Adrenal gland (tissue), 12 donors: ENCODE measurements around the gene NFATC3. TPM values are rescaled to one million over a fixed set of nuclear protein-coding genes. Genes with fewer than 3 reads are reported as not detected.

ENCODE experiments used
- DNase-seq, 7 donors: peaks; one replicate each; pipeline ENCODE4 v3.0.0-alpha.2; 2019 to 2020
- H3K27ac ChIP-seq, 5 donors: fragments of 200-600 bp; sonication (generic) in 4 of 5; 1 replicate in 3 of 5; 2 replicates in 2 of 5; pipeline versions ENCODE4 v1.5.1 to v1.8.0; 2016 to 2020; ENCODE audit warnings: mild to moderate bottlenecking in 1 of 5
- H3K27me3 ChIP-seq: fragments of 200-600 bp; 2 replicates; pipeline ENCODE4 v1.8.0; 2021
- H3K36me3 ChIP-seq, 2 donors: fragments of 200-600 bp; replicated peaks in 1 of 2; 1 replicate in 1 of 2; 2 replicates in 1 of 2; pipeline versions ENCODE4 v1.5.1 to v1.8.0; 2018 to 2022
- H3K4me1 ChIP-seq, 2 donors: fragments of 200-600 bp; replicated peaks in 1 of 2; 1 replicate in 1 of 2; 2 replicates in 1 of 2; pipeline versions ENCODE4 v1.5.1 to v1.8.0; 2018 to 2021
- H3K4me3 ChIP-seq, 4 donors: fragments of 200-600 bp; sonication (generic) in 3 of 4; one replicate each; pipeline ENCODE4 v1.5.1; 2016 to 2018
- H3K9me3 ChIP-seq, 3 donors: fragments of 200-600 bp; sonication (generic) in 1 of 3; replicated peaks in 1 of 3; 1 replicate in 2 of 3; 2 replicates in 1 of 3; pipeline versions ENCODE4 v1.5.1 to v1.8.0; 2016 to 2021
- CTCF ChIP-seq, 6 experiments: fragments of 450-650 bp in 4 of 6; fragments of 200-600 bp in 2 of 6; sonication (generic) in 1 of 6; IDR thresholded peaks; 1 replicate in 5 of 6; 2 replicates in 1 of 6; pipeline versions ENCODE4 v1.5.1 to v1.8.0; 2016 to 2021; ENCODE audit warnings: antibody characterized with exemption in 6 of 6, mild to moderate bottlenecking in 2 of 6, moderate library complexity in 1 of 6
- POLR2A ChIP-seq, 2 donors: fragments of 450-650 bp; IDR thresholded peaks; one replicate each; pipeline ENCODE4 v1.6.1; 2017; ENCODE audit warnings: antibody characterized with exemption in 2 of 2, mild to moderate bottlenecking in 2 of 2, moderate library complexity in 1 of 2
- WGBS, 4 donors: extraction: QIAGEN DNeasy Blood & Tissue Kit in 2 of 4; methylation state at CpG; one replicate each; pipeline versions ENCODE4 v1.1.5 to v1.1.7; 2013 to 2017; 5-methylcytosine and 5-hydroxymethylcytosine counted together
- intact Hi-C, 2 donors: fragments of 100-400 bp; cut with DNase I; formaldehyde crosslinking; loops; one replicate each; pipeline versions ENCODE4 v1.14.1 to v1.15.0; 2022 to 2023
- polyA plus RNA-seq, 3 donors: library from polyadenylated mRNA; stranded (reverse); fragments of 200-250 nt in 2 of 3; fragments of 350-450 nt in 1 of 3; fragmentation: Illumina TruSeq in 1 of 3; extraction: RNeasy Lipid Tissue Mini Kit (QIAGEN cat#74804) in 1 of 3; gene quantifications; one replicate each; pipeline ENCODE4 v1.2.3, GENCODE V29; 2013 to 2014
- total RNA-seq, 9 donors: library from RNA; depleted of rRNA in 4 of 9; stranded (reverse); fragments of >200 nt in 4 of 9; fragments of 120-200 nt in 1 of 9; fragmentation: NEBNext Ultra II Directional in 1 of 9; extraction: Animal tissue kit (Norgen Biotek cat#: 25700) in 1 of 9; gene quantifications; one replicate each; pipeline versions ENCODE4 v1.1.0 to v1.2.4, GENCODE V29; 2013 to 2023
- donor health status: healthy with polysubstance abuse.
- donor health status: Bipolar disorder and iron deficiency.
- donor health status: DM: yes; HTN: yes; CAD: no.
- donor health status: DM: no; HTN: no; CAD: no.
- donor health status: DM: no; HTN: no; CAD: no.
- donor health status: DM: yes; HTN: yes; CAD: no.

Gene NFATC3
- total and polyA plus RNA-seq, 12 donors, result 6.6 to 81.2 (median 34.3) TPM

- Histone ChIP-seq H3K27me3 (no peaks in the 10 kb centered on the region), H3K27ac (peak overlapping the region in 3 of 5 donors; percentile 43 to 90 (median 46)), H3K4me3 (no peak overlapping the region), H3K9me3 (no peaks in the 10 kb centered on the region), H3K4me1 (peaks cover 15 to 39% of the 10 kb centered on the region in 2 donors), H3K36me3 (peaks cover 0 to 21% of the 10 kb centered on the region in 2 donors)
- peak; percentile 77 to 91 (median 88) for DNase-seq
- TF ChIP-seq POLR2A (IDR thresholded peaks at IDR 0.05), result no peak
- TF ChIP-seq CTCF (IDR thresholded peaks at IDR 0.05), result no peak
- 33 to 40% (median 35%) methylated on average over 7 to 9 of the region's 9 CpGs for WGBS, 4 donors
- intact Hi-C loops, result no loop called here
Measured at GRCh38 chr16:68072038-68072695, 13.0 kb upstream of the NFATC3 start.

DNA sequence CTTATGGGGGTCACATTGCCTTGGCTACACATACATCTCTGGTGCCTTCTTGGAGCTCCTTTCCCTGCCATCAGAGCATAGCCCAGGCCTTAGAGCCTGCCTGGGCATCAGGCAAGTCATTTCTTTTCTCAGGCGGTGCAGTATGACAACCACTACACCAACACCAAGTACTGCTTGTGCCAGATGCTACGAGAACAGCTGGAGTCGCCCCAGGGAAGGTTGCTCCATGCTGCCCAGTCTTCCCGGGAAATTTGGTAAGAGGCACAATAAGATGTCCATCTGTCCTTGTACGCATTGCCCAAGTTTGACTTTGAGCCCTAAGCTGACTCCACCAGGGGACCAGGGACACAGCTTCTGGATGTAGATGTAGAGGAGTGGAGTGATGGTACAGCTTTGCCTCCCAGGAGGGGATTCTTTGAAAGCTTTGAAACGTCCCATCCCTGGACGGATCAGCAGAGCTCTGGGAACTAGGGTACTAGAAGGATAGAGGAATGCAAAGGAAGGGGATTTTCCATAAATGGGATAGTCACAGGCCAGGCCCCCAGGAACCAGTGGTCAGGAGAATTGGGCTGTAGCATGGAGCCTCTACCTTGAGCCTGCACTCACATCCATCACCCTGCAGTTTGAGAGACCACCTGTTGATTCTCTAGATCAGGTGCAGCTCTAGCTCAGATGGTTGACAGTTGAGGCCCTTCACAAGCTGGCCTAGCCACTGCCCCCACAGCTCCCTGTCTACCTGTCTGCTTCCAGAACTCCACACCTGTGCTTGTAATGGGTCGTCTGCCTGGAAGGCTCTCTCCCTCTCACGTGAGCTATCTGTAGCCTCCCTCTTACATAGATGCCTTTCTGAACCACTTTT is 11.0 kb upstream of the NFATC3 start:
- no peak for TF ChIP-seq CTCF (IDR thresholded peaks at IDR 0.05)
- TF ChIP-seq POLR2A (IDR thresholded peaks at IDR 0.05), result no peak
- DNase-seq, result no peak
- H3K9me3 ChIP-seq, result no peaks in the 10 kb centered on the region
- H3K4me1 ChIP-seq, result peaks cover 23 to 39% of the 10 kb centered on the region in 2 donors
- no peak overlapping the region for H3K27ac ChIP-seq
- peaks cover 0 to 24% of the 10 kb centered on the region in 2 donors for H3K36me3 ChIP-seq
- 92 to 97% (median 96%) methylated on average over 9 of the region's 9 CpGs for WGBS, 4 donors
- H3K27me3 ChIP-seq, result no peaks in the 10 kb centered on the region
- no peak overlapping the region for H3K4me3 ChIP-seq
- intact Hi-C loops, result no loop called here

DNA sequence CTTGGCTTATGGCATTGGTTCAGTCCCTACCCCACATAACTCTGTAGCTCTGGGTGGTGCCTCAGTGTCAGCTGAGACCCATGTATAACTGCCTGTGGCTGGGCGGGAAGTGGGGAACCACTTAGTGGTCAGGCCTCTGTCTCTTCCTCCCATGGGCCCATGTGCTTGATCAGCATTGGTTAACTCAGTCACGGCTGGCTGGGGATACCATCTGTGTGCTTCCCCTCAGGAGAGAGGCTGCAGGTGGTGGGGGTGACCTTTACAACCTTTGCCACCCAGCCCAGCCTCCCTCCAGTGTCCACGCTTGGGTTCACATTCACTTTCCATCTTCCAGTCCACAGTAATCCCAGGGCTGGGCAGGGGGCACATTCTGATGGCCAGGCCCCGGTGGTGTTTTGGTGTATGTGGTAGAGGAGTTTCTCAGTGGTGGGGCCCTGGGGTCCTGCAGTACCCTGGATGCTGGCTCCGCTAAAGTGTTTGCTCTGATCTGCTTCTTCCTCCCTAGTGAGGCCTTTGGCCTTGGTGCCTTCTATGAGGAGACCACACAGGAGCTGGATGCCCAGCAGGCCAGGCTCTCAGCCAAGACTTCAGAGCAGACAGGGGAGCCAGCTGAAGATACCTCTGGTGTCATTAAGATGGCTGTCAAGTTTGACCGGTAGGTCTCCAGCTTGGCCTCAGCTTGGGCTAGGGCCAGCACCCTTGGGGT is 10.2 kb upstream of the NFATC3 start:
- 80 to 94% (median 87%) methylated on average over 5 to 6 of the region's 6 CpGs for WGBS, 4 donors
- intact Hi-C loops, result no loop called here
- no peak overlapping the region for H3K27ac ChIP-seq
- H3K9me3 ChIP-seq, result no peaks in the 10 kb centered on the region
- no peak for DNase-seq
- TF ChIP-seq CTCF (IDR thresholded peaks at IDR 0.05) (no peak), POLR2A (IDR thresholded peaks at IDR 0.05) (no peak)
- no peak overlapping the region for H3K4me3 ChIP-seq
- peaks cover 26 to 40% of the 10 kb centered on the region in 2 donors for H3K4me1 ChIP-seq
- peaks cover 0 to 24% of the 10 kb centered on the region in 2 donors for H3K36me3 ChIP-seq
- no peaks in the 10 kb centered on the region for H3K27me3 ChIP-seq

DNA sequence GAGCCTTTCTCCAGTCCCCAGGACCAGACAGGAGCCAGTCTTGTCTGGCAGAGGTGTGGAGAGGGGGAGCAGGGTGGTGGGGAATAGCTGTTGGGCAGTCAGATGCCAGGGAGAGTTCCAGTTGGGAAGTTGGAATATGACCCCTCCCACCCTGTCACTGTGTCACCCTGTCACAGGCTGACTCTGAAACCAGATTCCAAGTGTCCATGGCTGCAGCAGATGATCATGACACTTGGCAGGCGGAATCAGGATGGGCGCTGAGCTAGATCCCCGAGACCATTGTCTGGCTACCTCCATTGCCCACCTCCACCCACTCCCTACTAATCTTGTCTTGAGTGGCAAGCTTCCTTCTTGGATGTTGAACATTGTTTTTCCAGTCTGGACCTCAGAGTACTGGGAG is 9.2 kb upstream of the NFATC3 start:
- intact Hi-C loops, result no loop called here
- Histone ChIP-seq H3K4me3 (no peak overlapping the region), H3K27ac (peak overlapping the region in 1 of 5 donors; percentile 20), H3K4me1 (peaks cover 36 to 40% of the 10 kb centered on the region in 2 donors), H3K9me3 (no peaks in the 10 kb centered on the region), H3K36me3 (peaks cover 0 to 20% of the 10 kb centered on the region in 2 donors), H3K27me3 (no peaks in the 10 kb centered on the region)
- no peak for DNase-seq
- 91 to 100% (median 96%) methylated on average over 3 of the region's 3 CpGs for WGBS, 4 donors
- TF ChIP-seq POLR2A (IDR thresholded peaks at IDR 0.05) (no peak), CTCF (IDR thresholded peaks at IDR 0.05) (no peak)
